GM12878 (cell line): ENCODE data around the gene KDM4C. TPM values are rescaled to one million over a fixed set of nuclear protein-coding genes. Genes with fewer than 3 reads are reported as not detected.
A peak's percentile ranks its signal among the peaks of the same experiment; 100 is the strongest.

ENCODE experiments used
- BHLHE40 ChIP-seq, 2 experiments: fragments of 450-650 bp in 1 of 2; IDR thresholded peaks; 2 replicates each; pipeline ENCODE4 v1.6.1; 2011 to 2017; ENCODE audit warnings: low read depth in 2 of 2, borderline replicate concordance in 1 of 2, improper control_type of control experiment in 1 of 2, low read length in 1 of 2, mild to moderate bottlenecking in 1 of 2
- CHD2 ChIP-seq: IDR thresholded peaks from 2 replicates; pipeline ENCODE4 v1.6.1; 2011; ENCODE audit warnings: low read depth, low read length, improper control_type of control experiment, borderline replicate concordance
- GABPA ChIP-seq: IDR thresholded peaks from 2 replicates; pipeline ENCODE4 v1.6.1; 2014; ENCODE audit warnings: antibody characterized with exemption, low read depth, mild to moderate bottlenecking, inconsistent platforms
- HCFC1 ChIP-seq: fragments of 150-350 bp; IDR thresholded peaks from 2 replicates; pipeline ENCODE4 v1.6.1; 2014; ENCODE audit warnings: low read length
- HDAC2 ChIP-seq: fragments of 200-600 bp; sonication (generic); IDR thresholded peaks from 2 replicates; pipeline ENCODE4 v1.6.1; 2017
- HDGF ChIP-seq: fragments of 450-650 bp; IDR thresholded peaks from 2 replicates; pipeline ENCODE4 v1.6.1; 2016; ENCODE audit warnings: antibody characterized with exemption
- JUNB ChIP-seq: IDR thresholded peaks from 2 replicates; pipeline ENCODE4 v1.6.1; 2016; ENCODE audit warnings: antibody characterized with exemption, mild to moderate bottlenecking
- NBN ChIP-seq: fragments of 450-650 bp; IDR thresholded peaks from 2 replicates; pipeline ENCODE4 v1.6.1; 2016
- PAX8 ChIP-seq: fragments of 450-650 bp; IDR thresholded peaks from 2 replicates; pipeline ENCODE4 v1.6.1; 2017; ENCODE audit warnings: mild to moderate bottlenecking, moderate library complexity
- RCOR1 ChIP-seq: conservative IDR thresholded peaks from 2 replicates; pipeline ENCODE4 v1.6.1; 2012; ENCODE audit warnings: low read depth, low read length, improper control_type of control experiment
- RUNX3 ChIP-seq: IDR thresholded peaks from 2 replicates; pipeline ENCODE4 v1.6.1; 2012; ENCODE audit warnings: low read length, inconsistent platforms
- SIN3A ChIP-seq: IDR thresholded peaks from 2 replicates; pipeline ENCODE4 v1.6.1; 2012; ENCODE audit warnings: low read depth, low read length, improper control_type of control experiment
- TCF12 ChIP-seq: IDR thresholded peaks from 2 replicates; pipeline ENCODE4 v1.6.1; 2011; ENCODE audit warnings: low read depth, mild to moderate bottlenecking, low read length
- ZSCAN29 ChIP-seq: fragments of 450-650 bp; IDR thresholded peaks from 2 replicates; pipeline ENCODE4 v1.6.1; 2017; ENCODE audit warnings: mild to moderate bottlenecking, moderate library complexity
- polyA plus RNA-seq, 11 experiments: library from polyadenylated mRNA; depleted of rRNA in 4 of 11; unstranded in 6 of 11; stranded (reverse) in 5 of 11; fragments of >200 nt; fragmentation: Nextera tagmentation in 4 of 11; fragmentation: Illumina TruSeq in 1 of 11; extraction: Ambion mirVana in 4 of 11; extraction: Trizol in 1 of 11; gene quantifications; 1 replicate in 1 of 11; 2 replicates in 10 of 11; pipeline versions ENCODE4 v1.2.1 to v1.2.3, GENCODE V29; 2011 to 2016; ENCODE audit warnings: inconsistent platforms in 2 of 11, missing spikeins in 2 of 11, low read depth in 1 of 11
- total RNA-seq, 4 experiments: library from RNA; depleted of rRNA in 3 of 4; stranded (reverse); fragments of >200 nt in 3 of 4; fragmentation: Illumina TruSeq in 1 of 4; extraction: Trizol in 1 of 4; gene quantifications; 2 replicates each; pipeline versions ENCODE4 v1.2.1 to v1.2.3, GENCODE V29; 2013 to 2021
- TF ChIP-seq, protein P1 (sequence below): IDR thresholded peaks from 2 replicates; pipeline ENCODE4 v1.6.1; 2012; ENCODE audit warnings: low read depth, low read length, improper control_type of control experiment
- TF ChIP-seq, protein P2 (sequence below): fragments of 450-650 bp; formaldehyde crosslinking; IDR thresholded peaks from 2 replicates; pipeline ENCODE4 v1.5.0; 2022; ENCODE audit warnings: mild to moderate bottlenecking, missing genetic modification characterization
- TF ChIP-seq, protein P3 (sequence below): fragments of 450-650 bp; formaldehyde crosslinking; IDR thresholded peaks from 2 replicates; pipeline ENCODE4 v1.4.0; 2022; ENCODE audit warnings: mild to moderate bottlenecking, moderate library complexity
- TF ChIP-seq, protein P4 (sequence below): fragments of 450-650 bp; IDR thresholded peaks from 2 replicates; pipeline ENCODE4 v1.6.1; 2017; ENCODE audit warnings: antibody characterized with exemption, mild to moderate bottlenecking, moderate library complexity
- TF ChIP-seq, protein P5 (sequence below): fragments of 450-650 bp; IDR thresholded peaks from 2 replicates; pipeline ENCODE4 v1.6.1; 2014; ENCODE audit warnings: mild to moderate bottlenecking

The KDM4C gene
- total and polyA plus RNA-seq, 10 of the 15 experiments (the other 5 are each of a cell fraction or from before 2014, with no cell fraction given): 6.8 to 41.2 (median 20.1) TPM

DNA sequence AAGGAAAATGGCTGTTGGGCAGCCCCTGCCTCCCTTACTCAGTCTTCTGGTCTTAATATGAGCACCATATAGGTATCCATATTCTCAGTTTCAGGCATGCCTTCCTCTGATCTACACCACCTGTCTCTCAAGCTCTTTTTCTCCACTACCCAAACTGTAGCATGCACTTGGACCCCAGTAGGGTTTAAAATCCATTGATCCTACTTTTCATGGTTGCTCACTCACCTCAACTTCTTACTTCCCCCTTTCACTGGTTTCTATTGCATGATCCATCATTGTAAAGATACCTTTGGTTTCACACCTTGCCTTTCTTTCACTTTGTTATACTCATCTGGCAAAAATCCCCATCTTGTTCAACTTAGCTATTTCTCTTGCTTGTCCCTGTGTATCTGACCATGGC is 159.4 kb downstream of the KDM4C start (continued):
- TF ChIP-seq CHD2 (no peak), ZSCAN29 (no peak), SIN3A (no peak), GABPA (no peak), RUNX3 (peak; percentile 81), JUNB (peak; percentile 30), RCOR1 (no peak), NBN (peak; percentile 77; the same call in 1 of the 2 replicates), HDAC2 (no peak), HCFC1 (no peak), BHLHE40 (IDR thresholded peaks at IDR 0.05; ENCODE audit: borderline replicate concordance in 1 of 2, low read depth in 2 of 2, low read length in 1 of 2) (peak in 1 of 2 experiments; percentile 23; a peak in 1 of 4 replicates), PAX8 (no peak), TCF12 (0 out of 2 replicates have a peak, but pooled peaks have one; percentile 34), HDGF (no peak)
- TF ChIP-seq, protein P1, sequence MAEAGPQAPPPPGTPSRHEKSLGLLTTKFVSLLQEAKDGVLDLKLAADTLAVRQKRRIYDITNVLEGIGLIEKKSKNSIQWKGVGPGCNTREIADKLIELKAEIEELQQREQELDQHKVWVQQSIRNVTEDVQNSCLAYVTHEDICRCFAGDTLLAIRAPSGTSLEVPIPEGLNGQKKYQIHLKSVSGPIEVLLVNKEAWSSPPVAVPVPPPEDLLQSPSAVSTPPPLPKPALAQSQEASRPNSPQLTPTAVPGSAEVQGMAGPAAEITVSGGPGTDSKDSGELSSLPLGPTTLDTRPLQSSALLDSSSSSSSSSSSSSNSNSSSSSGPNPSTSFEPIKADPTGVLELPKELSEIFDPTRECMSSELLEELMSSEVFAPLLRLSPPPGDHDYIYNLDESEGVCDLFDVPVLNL: no peak
- TF ChIP-seq, protein P2, sequence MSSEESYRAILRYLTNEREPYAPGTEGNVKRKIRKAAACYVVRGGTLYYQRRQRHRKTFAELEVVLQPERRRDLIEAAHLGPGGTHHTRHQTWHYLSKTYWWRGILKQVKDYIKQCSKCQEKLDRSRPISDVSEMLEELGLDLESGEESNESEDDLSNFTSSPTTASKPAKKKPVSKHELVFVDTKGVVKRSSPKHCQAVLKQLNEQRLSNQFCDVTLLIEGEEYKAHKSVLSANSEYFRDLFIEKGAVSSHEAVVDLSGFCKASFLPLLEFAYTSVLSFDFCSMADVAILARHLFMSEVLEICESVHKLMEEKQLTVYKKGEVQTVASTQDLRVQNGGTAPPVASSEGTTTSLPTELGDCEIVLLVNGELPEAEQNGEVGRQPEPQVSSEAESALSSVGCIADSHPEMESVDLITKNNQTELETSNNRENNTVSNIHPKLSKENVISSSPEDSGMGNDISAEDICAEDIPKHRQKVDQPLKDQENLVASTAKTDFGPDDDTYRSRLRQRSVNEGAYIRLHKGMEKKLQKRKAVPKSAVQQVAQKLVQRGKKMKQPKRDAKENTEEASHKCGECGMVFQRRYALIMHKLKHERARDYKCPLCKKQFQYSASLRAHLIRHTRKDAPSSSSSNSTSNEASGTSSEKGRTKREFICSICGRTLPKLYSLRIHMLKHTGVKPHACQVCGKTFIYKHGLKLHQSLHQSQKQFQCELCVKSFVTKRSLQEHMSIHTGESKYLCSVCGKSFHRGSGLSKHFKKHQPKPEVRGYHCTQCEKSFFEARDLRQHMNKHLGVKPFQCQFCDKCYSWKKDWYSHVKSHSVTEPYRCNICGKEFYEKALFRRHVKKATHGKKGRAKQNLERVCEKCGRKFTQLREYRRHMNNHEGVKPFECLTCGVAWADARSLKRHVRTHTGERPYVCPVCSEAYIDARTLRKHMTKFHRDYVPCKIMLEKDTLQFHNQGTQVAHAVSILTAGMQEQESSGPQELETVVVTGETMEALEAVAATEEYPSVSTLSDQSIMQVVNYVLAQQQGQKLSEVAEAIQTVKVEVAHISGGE: no peak
- TF ChIP-seq, protein P3, sequence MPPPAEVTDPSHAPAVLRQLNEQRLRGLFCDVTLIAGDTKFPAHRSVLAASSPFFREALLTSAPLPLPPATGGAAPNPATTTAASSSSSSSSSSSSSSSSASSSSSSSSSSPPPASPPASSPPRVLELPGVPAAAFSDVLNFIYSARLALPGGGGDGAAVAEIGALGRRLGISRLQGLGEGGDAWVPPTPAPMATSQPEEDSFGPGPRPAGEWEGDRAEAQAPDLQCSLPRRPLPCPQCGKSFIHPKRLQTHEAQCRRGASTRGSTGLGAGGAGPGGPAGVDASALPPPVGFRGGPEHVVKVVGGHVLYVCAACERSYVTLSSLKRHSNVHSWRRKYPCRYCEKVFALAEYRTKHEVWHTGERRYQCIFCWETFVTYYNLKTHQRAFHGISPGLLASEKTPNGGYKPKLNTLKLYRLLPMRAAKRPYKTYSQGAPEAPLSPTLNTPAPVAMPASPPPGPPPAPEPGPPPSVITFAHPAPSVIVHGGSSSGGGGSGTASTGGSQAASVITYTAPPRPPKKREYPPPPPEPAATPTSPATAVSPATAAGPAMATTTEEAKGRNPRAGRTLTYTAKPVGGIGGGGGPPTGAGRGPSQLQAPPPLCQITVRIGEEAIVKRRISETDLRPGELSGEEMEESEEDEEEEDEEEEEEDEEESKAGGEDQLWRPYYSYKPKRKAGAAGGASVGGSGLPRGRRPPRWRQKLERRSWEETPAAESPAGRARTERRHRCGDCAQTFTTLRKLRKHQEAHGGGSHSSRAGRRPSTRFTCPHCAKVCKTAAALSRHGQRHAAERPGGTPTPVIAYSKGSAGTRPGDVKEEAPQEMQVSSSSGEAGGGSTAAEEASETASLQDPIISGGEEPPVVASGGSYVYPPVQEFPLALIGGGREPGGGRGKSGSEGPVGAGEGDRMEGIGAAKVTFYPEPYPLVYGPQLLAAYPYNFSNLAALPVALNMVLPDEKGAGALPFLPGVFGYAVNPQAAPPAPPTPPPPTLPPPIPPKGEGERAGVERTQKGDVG: no peak
- TF ChIP-seq, protein P4, sequence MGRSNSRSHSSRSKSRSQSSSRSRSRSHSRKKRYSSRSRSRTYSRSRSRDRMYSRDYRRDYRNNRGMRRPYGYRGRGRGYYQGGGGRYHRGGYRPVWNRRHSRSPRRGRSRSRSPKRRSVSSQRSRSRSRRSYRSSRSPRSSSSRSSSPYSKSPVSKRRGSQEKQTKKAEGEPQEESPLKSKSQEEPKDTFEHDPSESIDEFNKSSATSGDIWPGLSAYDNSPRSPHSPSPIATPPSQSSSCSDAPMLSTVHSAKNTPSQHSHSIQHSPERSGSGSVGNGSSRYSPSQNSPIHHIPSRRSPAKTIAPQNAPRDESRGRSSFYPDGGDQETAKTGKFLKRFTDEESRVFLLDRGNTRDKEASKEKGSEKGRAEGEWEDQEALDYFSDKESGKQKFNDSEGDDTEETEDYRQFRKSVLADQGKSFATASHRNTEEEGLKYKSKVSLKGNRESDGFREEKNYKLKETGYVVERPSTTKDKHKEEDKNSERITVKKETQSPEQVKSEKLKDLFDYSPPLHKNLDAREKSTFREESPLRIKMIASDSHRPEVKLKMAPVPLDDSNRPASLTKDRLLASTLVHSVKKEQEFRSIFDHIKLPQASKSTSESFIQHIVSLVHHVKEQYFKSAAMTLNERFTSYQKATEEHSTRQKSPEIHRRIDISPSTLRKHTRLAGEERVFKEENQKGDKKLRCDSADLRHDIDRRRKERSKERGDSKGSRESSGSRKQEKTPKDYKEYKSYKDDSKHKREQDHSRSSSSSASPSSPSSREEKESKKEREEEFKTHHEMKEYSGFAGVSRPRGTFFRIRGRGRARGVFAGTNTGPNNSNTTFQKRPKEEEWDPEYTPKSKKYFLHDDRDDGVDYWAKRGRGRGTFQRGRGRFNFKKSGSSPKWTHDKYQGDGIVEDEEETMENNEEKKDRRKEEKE: no peak
- TF ChIP-seq, protein P5, sequence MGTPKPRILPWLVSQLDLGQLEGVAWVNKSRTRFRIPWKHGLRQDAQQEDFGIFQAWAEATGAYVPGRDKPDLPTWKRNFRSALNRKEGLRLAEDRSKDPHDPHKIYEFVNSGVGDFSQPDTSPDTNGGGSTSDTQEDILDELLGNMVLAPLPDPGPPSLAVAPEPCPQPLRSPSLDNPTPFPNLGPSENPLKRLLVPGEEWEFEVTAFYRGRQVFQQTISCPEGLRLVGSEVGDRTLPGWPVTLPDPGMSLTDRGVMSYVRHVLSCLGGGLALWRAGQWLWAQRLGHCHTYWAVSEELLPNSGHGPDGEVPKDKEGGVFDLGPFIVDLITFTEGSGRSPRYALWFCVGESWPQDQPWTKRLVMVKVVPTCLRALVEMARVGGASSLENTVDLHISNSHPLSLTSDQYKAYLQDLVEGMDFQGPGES: no peak
